Measurements from ENCODE around the gene OSBP. TPM values are rescaled to one million over a fixed set of nuclear protein-coding genes. Genes with fewer than 3 reads are reported as not detected.
A peak's percentile ranks its signal among the peaks of the same experiment; 100 is the strongest.

The OSBP gene
- total and polyA plus RNA-seq, 9 of the 15 experiments (the other 6 are each of a cell fraction or from before 2014, with no cell fraction given), result 11.7 to 49.0 (median 28.7) TPM

DNA sequence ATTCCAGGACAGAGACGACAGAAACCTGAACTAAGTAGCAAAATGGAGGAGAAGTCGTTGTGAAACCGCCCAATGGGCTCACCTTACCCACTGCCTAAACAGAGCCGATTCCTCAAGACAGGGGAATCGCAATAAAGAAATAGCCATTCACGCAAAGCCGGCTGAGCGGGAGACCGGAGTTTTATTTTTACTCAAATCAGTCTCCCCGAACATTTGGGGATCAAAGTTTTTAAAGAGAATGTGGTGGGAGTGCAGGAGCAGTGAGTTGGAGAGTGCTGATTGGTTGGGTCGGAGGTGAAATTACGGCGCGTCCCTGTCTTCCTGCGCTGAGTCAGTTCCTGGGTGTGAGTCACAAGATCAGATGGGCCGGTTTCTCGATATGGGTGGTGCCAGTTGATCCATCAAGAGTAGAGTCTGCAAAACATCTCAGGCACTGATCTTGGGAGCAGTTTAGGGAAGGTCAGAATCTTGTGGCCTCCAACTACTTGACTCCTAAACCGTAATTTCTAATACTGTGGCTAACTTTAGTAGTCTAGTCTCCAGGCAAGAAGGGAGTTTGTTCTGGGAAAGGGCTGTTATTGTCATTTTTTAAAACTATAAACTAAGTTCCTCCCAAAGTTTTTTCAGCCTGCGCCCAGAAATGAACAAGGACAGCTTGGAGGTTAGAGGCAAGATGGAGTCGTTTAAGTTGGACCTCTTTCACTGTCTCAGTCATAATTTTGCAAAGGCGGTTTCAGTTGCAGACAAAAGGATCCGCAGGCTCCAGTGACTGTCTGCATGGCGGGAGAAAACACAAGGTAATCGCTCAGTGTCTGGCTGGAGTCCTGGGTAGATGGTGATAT lies 70.2 kb downstream of the OSBP start (continued):
- TF ChIP-seq NEUROD1 (IDR thresholded peaks at IDR 0.05; ENCODE audit: borderline replicate concordance, low read depth, low read length, partially characterized antibody) (peak; percentile 85), FOS (IDR thresholded peaks at IDR 0.05; ENCODE audit: extremely low read depth, insufficient read length) (peak; percentile 70), THRB (CRISPR knock-in tag; conservative IDR thresholded peaks at IDR 0.05) (peak; percentile 17; the same call in 1 of the 2 replicates), ETV1 (tag; conservative IDR thresholded peaks at IDR 0.05; ENCODE audit: low read depth) (peak; percentile 94), L3MBTL2 (IDR thresholded peaks at IDR 0.05) (peak; percentile 62), RNF2 (IDR thresholded peaks at IDR 0.05) (peak; percentile 58; the same call in 1 of the 2 replicates), NONO (IDR thresholded peaks at IDR 0.05; ENCODE audit: low read depth in 2 of 2, low read length in 1 of 2) (peak in 1 of 2 experiments; percentile 19; a peak in 1 of 4 replicates), ZNF384 (IDR thresholded peaks at IDR 0.05; ENCODE audit: low read depth, low read length) (0 out of 2 replicates have a peak, but pooled peaks have one; percentile 4), SNRNP70 (optimal IDR thresholded peaks at IDR 0.05; ENCODE audit: low read depth, low read length) (no peak), BRCA1 (IDR thresholded peaks at IDR 0.05) (no peak), BRCA1 (CRISPR knock-in tag; IDR thresholded peaks at IDR 0.05) (no peak), DDX20 (tag; IDR thresholded peaks at IDR 0.05; ENCODE audit: low read depth) (no peak; the same call in 1 of the 2 replicates), TEAD4 (IDR thresholded peaks at IDR 0.05; ENCODE audit: low read length) (peak; percentile 11; the same call in 1 of the 2 replicates), TEAD4 (CRISPR knock-in tag; IDR thresholded peaks at IDR 0.05; ENCODE audit: borderline replicate concordance) (no peak), U2AF2 (optimal IDR thresholded peaks at IDR 0.05; ENCODE audit: low read depth, low read length) (no peak), ZNF551 (CRISPR knock-in tag; IDR thresholded peaks at IDR 0.05) (0 out of 2 replicates have a peak, but pooled peaks have one; percentile 13), ZNF316 (IDR thresholded peaks at IDR 0.05) (peak; percentile 82), CREB3 (tag; conservative IDR thresholded peaks at IDR 0.05; ENCODE audit: low read depth) (peak; percentile 80), ZNF75A (CRISPR knock-in tag; IDR thresholded peaks at IDR 0.05) (0 out of 2 replicates have a peak, but pooled peaks have one; percentile 0), KDM5B (IDR thresholded peaks at IDR 0.05; ENCODE audit: insufficient replicate concordance, low read depth, low read length) (peak; percentile 93), HCFC1 (IDR thresholded peaks at IDR 0.05; ENCODE audit: low read depth, low read length) (peak; percentile 14; the same call in 1 of the 2 replicates), ZNF830 (CRISPR knock-in tag; IDR thresholded peaks at IDR 0.05) (peak; percentile 74; the same call in 1 of the 2 replicates)

Data from K562 (cell line).